Ishikawa (cell line): Measurements from ENCODE around the gene LLGL2.

Source experiments
- EGR1 ChIP-seq: IDR thresholded peaks from 2 replicates; pipeline ENCODE4 v1.6.1; 2012
- EP300 ChIP-seq: IDR thresholded peaks from 2 replicates; pipeline ENCODE4 v1.6.1; 2012; ENCODE audit warnings: borderline replicate concordance
- NFIC ChIP-seq: IDR thresholded peaks from 2 replicates; pipeline ENCODE4 v1.6.1; 2012
- REST ChIP-seq: IDR thresholded peaks from 2 replicates; pipeline ENCODE4 v1.6.1; 2012; ENCODE audit warnings: low read depth, mild to moderate bottlenecking
- TAF1 ChIP-seq: IDR thresholded peaks from 2 replicates; pipeline ENCODE4 v1.6.1; 2012; ENCODE audit warnings: low read depth, mild to moderate bottlenecking

- TF ChIP-seq TAF1: no peak; the same call in 1 of the 2 replicates
- no peak for TF ChIP-seq REST
- TF ChIP-seq NFIC: peak; percentile 29; the same call in 1 of the 2 replicates
- TF ChIP-seq EP300: no peak
- TF ChIP-seq EGR1: no peak
Measured at GRCh38 chr17:75588596-75589011, 63.1 kb downstream of the LLGL2 start.
